Peyer's patch (tissue), 4 donors: ENCODE measurements around the gene ZNF79. TPM values are rescaled to one million over a fixed set of nuclear protein-coding genes. Genes with fewer than 3 reads are reported as not detected.

ENCODE experiments used
- DNase-seq, 3 donors: peaks; one replicate each; pipeline ENCODE4 v3.0.0-alpha.2; 2017 to 2019
- H3K27ac ChIP-seq, 4 donors: fragments of 200-600 bp; sonication (generic); one replicate each; pipeline ENCODE4 v1.5.1; 2016 to 2019
- H3K27me3 ChIP-seq, 2 donors: fragments of 200-600 bp; sonication (generic); one replicate each; pipeline ENCODE4 v1.5.1; 2019
- H3K36me3 ChIP-seq, 3 donors: fragments of 200-600 bp; sonication (generic); one replicate each; pipeline ENCODE4 v1.5.1; 2016 to 2019
- H3K4me1 ChIP-seq, 4 donors: fragments of 200-600 bp; sonication (generic); one replicate each; pipeline ENCODE4 v1.5.1; 2016 to 2019
- H3K4me3 ChIP-seq, 4 donors: fragments of 200-600 bp; sonication (generic); 1 replicate in 3 of 4; 2 replicates in 1 of 4; pipeline ENCODE4 v1.5.1; 2016 to 2019; ENCODE audit warnings: mild to moderate bottlenecking in 1 of 4
- H3K9me3 ChIP-seq, 4 donors: fragments of 200-600 bp; sonication (generic); one replicate each; pipeline ENCODE4 v1.5.1; 2016 to 2019; ENCODE audit warnings: mild to moderate bottlenecking in 1 of 4
- POLR2A ChIP-seq, 2 donors: fragments of 450-650 bp; IDR thresholded peaks; one replicate each; pipeline ENCODE4 v1.5.1; 2017; ENCODE audit warnings: antibody characterized with exemption in 2 of 2, mild to moderate bottlenecking in 2 of 2, moderate library complexity in 2 of 2
- total RNA-seq, 4 donors: library from RNA; depleted of rRNA; stranded (reverse); fragments of >200 nt; gene quantifications; one replicate each; pipeline ENCODE4 v1.1.0, GENCODE V29; 2016
- TF ChIP-seq, protein P1 (sequence below), 6 experiments: fragments of 450-650 bp in 4 of 6; fragments of 200-600 bp in 2 of 6; sonication (generic) in 1 of 6; IDR thresholded peaks; one replicate each; pipeline ENCODE4 v1.5.1; 2017 to 2019; ENCODE audit warnings: antibody characterized with exemption in 6 of 6, mild to moderate bottlenecking in 3 of 6, moderate library complexity in 1 of 6

The ZNF79 gene
- total RNA-seq, 4 donors from 2014 or later, result 12.7 to 47.9 (median 14.4) TPM

DNA sequence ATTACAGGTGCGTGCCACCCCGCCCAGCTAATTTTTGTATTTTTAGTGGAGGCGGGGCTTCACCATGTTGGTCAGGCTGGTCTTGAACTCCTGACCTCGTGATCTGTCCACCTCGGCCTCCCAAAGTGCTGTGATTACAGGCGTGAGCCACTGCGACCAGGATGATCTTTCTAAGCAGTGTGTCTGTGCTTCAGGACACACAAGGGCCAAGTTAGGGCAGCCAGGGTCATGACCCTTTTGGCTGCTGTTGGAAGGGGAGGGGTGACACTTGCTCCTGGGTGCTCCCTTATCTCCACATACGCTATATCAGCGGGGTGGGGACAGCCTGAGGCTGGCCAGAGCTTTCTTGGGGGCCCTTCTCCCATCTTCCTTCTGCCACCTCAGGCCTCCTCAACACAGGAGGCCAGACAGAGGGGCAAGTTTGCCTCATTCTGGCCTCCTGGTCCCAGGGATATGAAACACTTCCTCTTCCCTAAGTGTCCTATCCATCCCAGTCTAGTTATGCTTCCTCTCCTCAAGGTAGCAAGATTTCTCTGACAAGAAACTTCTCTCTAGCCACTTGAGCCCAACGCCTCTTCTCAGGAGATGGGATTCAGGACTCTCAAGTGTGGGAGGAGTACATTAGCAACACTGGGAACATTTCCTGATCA, 1.9 kb upstream of the ZNF79 start:
- TF ChIP-seq, protein P1, sequence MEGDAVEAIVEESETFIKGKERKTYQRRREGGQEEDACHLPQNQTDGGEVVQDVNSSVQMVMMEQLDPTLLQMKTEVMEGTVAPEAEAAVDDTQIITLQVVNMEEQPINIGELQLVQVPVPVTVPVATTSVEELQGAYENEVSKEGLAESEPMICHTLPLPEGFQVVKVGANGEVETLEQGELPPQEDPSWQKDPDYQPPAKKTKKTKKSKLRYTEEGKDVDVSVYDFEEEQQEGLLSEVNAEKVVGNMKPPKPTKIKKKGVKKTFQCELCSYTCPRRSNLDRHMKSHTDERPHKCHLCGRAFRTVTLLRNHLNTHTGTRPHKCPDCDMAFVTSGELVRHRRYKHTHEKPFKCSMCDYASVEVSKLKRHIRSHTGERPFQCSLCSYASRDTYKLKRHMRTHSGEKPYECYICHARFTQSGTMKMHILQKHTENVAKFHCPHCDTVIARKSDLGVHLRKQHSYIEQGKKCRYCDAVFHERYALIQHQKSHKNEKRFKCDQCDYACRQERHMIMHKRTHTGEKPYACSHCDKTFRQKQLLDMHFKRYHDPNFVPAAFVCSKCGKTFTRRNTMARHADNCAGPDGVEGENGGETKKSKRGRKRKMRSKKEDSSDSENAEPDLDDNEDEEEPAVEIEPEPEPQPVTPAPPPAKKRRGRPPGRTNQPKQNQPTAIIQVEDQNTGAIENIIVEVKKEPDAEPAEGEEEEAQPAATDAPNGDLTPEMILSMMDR (IDR thresholded peaks at IDR 0.05), result no peak
- no peak for TF ChIP-seq POLR2A (IDR thresholded peaks at IDR 0.05)
- Histone ChIP-seq H3K36me3 (no peaks in the 10 kb centered on the region), H3K27ac (peak overlapping the region in 3 of 4 donors; percentile 16 to 90 (median 76)), H3K4me3 (peak overlapping the region in 3 of 4 donors; percentile 64 to 74 (median 72)), H3K4me1 (peaks cover 0 to 33% (median 9%) of the 10 kb centered on the region in 4 donors), H3K27me3 (no peaks in the 10 kb centered on the region), H3K9me3 (no peaks in the 10 kb centered on the region)
- DNase-seq, result no peak

DNA sequence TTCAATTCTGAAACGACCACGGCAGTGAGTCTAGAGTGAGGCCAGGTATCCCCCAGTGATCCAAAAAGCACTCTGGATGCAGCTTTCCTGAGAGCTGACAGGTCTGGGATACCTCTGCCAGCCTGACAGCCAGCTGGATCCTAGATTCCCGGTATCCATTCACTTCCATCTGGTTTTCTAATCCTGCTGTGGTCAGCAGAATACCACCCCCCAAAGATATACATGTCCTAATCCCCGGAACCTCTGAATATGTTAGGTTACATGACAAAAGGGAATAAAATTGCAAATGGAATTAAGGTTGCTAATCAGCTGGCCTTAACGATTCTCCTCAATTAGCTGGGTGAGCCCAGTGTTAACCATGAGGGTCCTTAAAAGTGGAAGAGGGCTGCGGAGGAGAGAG, 1.4 kb upstream of the ZNF79 start:
- no peaks in the 10 kb centered on the region for H3K9me3 ChIP-seq
- H3K4me1 ChIP-seq, result peaks cover 0 to 33% (median 9%) of the 10 kb centered on the region in 4 donors
- H3K4me3 ChIP-seq, result peak overlapping the region in 3 of 4 donors; percentile 64 to 74 (median 72)
- DNase-seq, result no peak
- H3K27ac ChIP-seq, result peak overlapping the region in 3 of 4 donors; percentile 16 to 90 (median 76)
- TF ChIP-seq POLR2A (IDR thresholded peaks at IDR 0.05), result no peak
- TF ChIP-seq, protein P1 (IDR thresholded peaks at IDR 0.05), result no peak
- H3K27me3 ChIP-seq, result no peaks in the 10 kb centered on the region
- H3K36me3 ChIP-seq, result no peaks in the 10 kb centered on the region

DNA sequence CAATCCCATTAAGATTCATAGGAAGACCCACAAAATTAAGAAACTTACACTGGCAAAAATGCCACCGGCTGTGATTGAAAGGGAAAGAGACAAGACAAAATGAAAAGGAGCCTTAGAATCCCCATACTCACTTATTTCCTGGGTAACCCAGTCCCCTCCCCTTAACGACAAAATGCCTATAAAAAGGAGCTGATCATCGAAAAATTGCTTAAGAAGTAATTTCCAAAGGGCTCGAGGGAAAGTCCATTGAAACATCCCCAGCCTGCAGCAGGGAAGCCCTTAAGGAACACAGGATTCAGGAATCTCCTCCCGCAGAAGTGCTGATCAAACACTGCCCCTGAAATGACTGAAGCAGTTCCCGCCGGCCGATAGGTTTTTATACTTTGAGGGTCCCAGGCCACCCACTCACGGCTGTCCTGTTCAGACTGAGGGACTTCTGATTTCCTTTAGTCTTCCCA, 677 bp upstream of the ZNF79 start:
- TF ChIP-seq POLR2A (IDR thresholded peaks at IDR 0.05), result no peak
- TF ChIP-seq, protein P1 (IDR thresholded peaks at IDR 0.05), result no peak
- Histone ChIP-seq H3K27me3 (no peaks in the 10 kb centered on the region), H3K36me3 (peaks cover 0 to 2% (median 0%) of the 10 kb centered on the region in 3 donors), H3K27ac (peak overlapping the region; percentile 76 to 90 (median 84)), H3K9me3 (no peaks in the 10 kb centered on the region), H3K4me1 (peaks cover 0 to 33% (median 9%) of the 10 kb centered on the region in 4 donors), H3K4me3 (peak overlapping the region; percentile 64 to 84 (median 73))
- DNase-seq, result no peak

DNA sequence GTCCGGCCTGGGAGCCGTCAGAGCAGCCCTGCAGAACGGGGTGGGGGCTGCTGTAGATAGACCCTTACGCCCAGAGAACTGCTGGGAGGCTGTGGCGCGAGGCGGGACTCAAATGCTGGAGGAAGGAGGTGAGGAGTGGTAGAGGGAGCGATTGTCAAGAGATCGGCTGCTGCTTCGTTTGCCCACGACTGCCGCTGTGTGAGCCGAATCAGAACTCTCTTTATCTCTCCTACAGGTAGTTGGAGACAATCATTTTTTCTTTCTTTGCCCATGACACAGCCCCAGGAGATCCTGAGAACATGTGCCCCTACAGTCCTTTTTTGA, 456 bp downstream of the ZNF79 start:
- H3K4me3 ChIP-seq, result peak overlapping the region; percentile 64 to 84 (median 73)
- peak overlapping the region; percentile 76 to 90 (median 84) for H3K27ac ChIP-seq
- peaks cover 0 to 13% (median 0%) of the 10 kb centered on the region in 3 donors for H3K36me3 ChIP-seq
- H3K9me3 ChIP-seq, result no peaks in the 10 kb centered on the region
- no peak for DNase-seq
- H3K4me1 ChIP-seq, result peaks cover 0 to 33% (median 9%) of the 10 kb centered on the region in 4 donors
- no peaks in the 10 kb centered on the region for H3K27me3 ChIP-seq
- TF ChIP-seq POLR2A (IDR thresholded peaks at IDR 0.05), result no peak
- TF ChIP-seq, protein P1 (IDR thresholded peaks at IDR 0.05), result peak in 1 of 6 experiments; percentile 6

DNA sequence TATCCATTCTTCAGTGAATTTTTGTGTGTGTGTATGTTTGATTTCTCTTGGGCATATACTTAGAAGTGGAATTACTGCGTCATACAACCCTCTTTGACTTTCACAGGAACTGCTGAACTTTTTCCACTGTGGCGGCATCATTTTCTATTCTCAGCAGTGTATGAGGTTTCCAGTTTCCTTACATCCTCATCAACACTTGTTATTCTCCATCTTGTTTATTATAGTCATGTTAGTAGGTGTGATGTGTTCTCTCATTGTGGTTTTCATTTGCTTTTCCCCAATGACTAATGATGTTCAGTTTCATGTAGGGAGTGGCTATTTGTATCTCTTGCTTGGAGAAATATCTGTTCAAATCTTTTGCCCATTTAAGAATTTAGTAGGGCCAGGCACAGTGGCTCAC, 2.6 kb downstream of the ZNF79 start:
- TF ChIP-seq, protein P1 (IDR thresholded peaks at IDR 0.05), result no peak
- TF ChIP-seq POLR2A (IDR thresholded peaks at IDR 0.05), result no peak
- H3K9me3 ChIP-seq, result no peaks in the 10 kb centered on the region
- H3K27me3 ChIP-seq, result no peaks in the 10 kb centered on the region
- H3K4me3 ChIP-seq, result no peak overlapping the region
- H3K27ac ChIP-seq, result no peak overlapping the region
- H3K36me3 ChIP-seq, result peaks cover 0 to 27% (median 0%) of the 10 kb centered on the region in 3 donors
- DNase-seq, result no peak
- peaks cover 0 to 31% (median 9%) of the 10 kb centered on the region in 4 donors for H3K4me1 ChIP-seq
